Stimulated activated CD4-positive, alpha-beta T cell treated with anti-CD3 and anti-CD28 coated beads, TNF-alpha, amount 100 ng/mL, for 1 hour (primary cell): ENCODE data around the gene EEF1AKMT2.
"Not testable (repeated sequence)": the region's sequence is repeated elsewhere in the genome, so short reads cannot be mapped to it uniquely, and the experiment has no call there.

Experiments
- DNase-seq, 3 donors: peaks; one replicate each; pipeline ENCODE4 v3.0.0-alpha.2; 2020; ENCODE audit warnings: low read depth in 3 of 3, low spot score in 1 of 3

The EEF1AKMT2 gene

GRCh38 chr10:124756156-124756903 lies 35.4 kb downstream of the EEF1AKMT2 start:
- DNase-seq, result no peak

- DNase-seq, result no peak
Measured at GRCh38 chr10:124755581-124755980, 36.1 kb downstream of the EEF1AKMT2 start.

GRCh38 chr10:124754227-124754626 lies 37.5 kb downstream of the EEF1AKMT2 start:
- DNase-seq, result no peak

DNA sequence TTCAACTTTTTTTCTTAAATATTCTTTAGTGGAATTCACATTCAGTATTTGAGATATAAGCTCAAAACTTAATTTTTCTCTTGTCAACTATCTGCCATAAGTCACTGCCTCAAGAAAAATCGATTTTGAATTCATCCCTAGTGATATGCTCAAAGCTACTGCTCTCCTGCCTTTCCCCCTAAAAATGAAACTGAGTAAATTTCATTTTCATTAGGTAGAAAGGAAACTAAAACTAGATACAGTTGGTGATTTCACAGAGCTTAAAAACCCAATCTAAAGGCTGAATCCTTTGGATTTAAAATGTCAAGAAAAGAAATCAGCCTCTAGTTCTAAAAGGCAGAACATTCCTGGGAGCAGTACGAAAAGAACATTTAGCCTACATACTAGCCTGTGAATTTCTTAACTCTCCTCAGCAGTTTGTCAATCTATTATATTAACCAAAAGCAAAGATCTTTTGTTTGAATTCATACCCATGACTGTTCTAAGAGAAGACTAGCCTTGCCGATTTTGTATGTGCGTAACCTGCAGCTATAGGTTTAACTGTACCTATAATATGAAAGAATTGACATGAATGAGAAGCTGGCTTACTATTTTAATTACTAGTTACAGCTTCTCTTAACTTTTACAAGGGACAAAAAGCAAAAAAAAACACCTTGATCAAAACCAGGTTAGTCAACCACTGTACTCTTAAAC lies 42.6 kb downstream of the EEF1AKMT2 start:
- no peak for DNase-seq

- no peak for DNase-seq
Measured at GRCh38 chr10:124748166-124748565, 43.5 kb downstream of the EEF1AKMT2 start.

DNA sequence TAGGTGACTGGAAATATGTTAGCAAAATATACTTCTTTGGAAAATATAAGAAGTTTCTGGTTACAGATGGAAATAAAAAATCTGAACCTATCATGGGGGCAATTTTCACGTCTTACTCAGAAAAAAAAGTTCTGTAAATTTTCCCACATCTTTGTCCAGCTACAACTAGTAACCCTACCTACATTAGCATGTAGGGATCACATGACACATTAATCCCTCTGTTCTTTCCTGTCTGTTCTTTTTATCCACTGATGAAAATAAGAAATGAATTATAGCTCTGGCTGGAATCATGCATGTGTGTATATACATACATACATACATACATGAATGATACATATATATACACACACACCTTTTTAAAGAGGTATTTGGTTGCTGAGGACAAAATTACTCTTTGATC lies 43.9 kb downstream of the EEF1AKMT2 start:
- no peak for DNase-seq

GRCh38 chr10:124746992-124747391 lies 44.7 kb downstream of the EEF1AKMT2 start:
- no peak for DNase-seq

DNA sequence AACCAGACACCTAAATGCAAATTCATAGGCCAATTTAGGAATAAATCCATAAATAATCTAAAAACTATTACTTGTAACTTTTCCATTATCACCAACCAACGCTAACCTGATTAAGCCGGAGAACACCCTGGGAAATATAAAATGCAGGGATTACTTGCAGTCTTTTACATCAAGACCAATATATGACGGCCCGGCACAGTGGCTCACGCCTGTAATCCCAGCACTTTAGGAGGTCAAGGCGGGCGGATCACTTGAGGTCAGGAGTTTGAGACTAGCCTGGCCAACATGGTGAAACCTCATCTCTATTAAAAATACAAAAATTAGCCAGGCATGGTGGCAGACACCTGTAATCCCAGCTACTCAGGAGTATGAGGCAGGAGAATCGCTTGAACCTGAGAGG lies 45.2 kb downstream of the EEF1AKMT2 start:
- DNase-seq, result not testable (repeated sequence)

- no peak for DNase-seq
Measured at GRCh38 chr10:124745673-124746072, 46.0 kb downstream of the EEF1AKMT2 start.

DNA sequence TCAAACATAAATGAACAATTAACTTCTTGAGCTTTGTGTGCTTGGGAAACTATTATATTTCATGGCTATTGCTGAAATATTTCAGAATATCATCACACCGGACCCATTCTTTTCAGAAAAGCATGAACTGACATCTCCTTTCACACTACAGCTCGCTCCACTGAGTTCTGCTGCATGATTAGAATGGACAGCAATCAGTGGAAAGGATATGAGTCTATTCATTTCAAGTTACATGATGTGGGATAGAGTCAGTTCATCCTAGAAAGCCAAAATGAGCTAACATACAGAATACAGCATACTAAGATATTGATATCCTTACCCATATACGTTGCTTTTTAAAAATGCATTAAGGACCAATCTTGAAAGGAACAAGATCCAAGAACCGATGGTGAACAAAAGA lies 46.4 kb downstream of the EEF1AKMT2 start:
- no peak for DNase-seq

- peak; percentile 50 to 71 (median 64) for DNase-seq
Measured at GRCh38 chr10:124744102-124745050, 47.3 kb downstream of the EEF1AKMT2 start, which contains the start of gene FAM53B. TSS of gene FAM53B (minus strand) at chr10:124744378. CDS start at chr10:124706713, 37,665 bp downstream.

- no peak for DNase-seq
Measured at GRCh38 chr10:124743191-124744101, 48.2 kb downstream of the EEF1AKMT2 start.

DNA sequence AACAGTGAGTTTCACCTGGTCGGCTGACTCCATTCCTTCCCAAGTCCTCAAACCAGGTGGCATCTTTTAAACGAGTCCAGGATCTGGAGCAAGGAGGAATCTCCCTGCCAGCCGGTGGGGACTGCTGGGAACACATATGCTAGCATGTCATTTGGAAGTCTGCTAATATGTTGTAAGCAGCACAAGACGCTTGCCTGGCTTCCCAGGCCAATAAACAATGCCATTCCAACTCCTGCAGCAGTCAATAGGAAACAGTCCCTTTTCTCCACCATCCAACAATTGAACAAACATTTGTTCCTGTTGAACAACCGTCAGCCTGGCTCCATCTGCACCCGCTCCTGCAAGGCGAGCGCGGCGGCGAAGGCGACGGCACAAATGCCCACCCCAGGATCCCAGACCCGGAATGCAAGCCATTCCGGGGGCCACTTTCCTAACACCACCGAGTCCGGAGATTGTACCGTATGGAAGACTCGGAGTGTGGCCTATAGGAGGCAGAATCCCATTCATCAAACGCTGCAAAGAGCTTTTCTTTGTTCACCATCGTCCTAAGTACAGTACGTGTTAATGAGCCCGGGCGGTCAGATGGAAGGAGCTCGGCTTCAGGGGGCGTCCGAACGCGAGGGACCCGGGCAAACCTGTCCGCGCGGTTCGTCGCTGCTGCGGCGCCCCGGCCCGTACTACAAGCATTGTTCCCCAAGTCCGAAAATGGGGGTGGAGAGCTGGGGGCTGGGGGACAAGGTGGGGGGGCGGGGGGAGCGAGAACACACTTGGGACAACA lies 49.1 kb downstream of the EEF1AKMT2 start:
- DNase-seq, result no peak

GRCh38 chr10:124741922-124742412 lies 49.7 kb downstream of the EEF1AKMT2 start:
- no peak for DNase-seq

GRCh38 chr10:124741281-124741921 lies 50.3 kb downstream of the EEF1AKMT2 start:
- peak; percentile 43 to 64 (median 47) for DNase-seq

- no peak for DNase-seq
Measured at GRCh38 chr10:124740369-124741280, 51.1 kb downstream of the EEF1AKMT2 start.

DNA sequence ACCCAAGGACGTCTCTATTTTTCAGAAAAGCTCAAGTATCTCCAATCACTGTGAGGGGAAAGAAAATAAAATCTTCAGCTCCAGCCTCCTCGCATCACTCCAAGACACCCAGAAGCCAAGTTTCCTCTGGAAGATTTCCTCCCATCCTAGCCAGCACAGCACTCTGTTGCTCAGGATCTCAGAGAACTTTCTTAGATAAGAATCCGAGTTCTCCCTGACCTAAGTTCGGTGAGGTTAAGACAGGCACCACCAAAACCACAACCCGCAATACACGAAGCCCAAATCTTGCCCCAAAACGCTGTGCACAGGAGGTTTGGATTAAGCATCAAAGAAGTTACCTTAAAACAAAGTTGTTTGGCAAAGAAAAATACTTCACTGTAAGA lies 51.7 kb downstream of the EEF1AKMT2 start:
- DNase-seq, result no peak
